ENCODE results near the gene FAM177A1.

- TF ChIP-seq CTCF (IDR thresholded peaks at IDR 0.05) (no peak), EP300 (IDR thresholded peaks at IDR 0.05; ENCODE audit: low read depth) (no peak)
These were observed 33.7 kb downstream of the FAM177A1 start for GRCh38 chr14:35079742-35080141.

Data from transverse colon (tissue), 3 donors.